ENCODE data around the gene ADGRF5.
"Not testable (repeated sequence)": the region's sequence is repeated elsewhere in the genome, so short reads cannot be mapped to it uniquely, and the experiment has no call there.

Gene ADGRF5

GRCh38 chr6:46888578-46888977 is 33.2 kb downstream of the ADGRF5 start:
- Histone ChIP-seq H3K27me3 (replicated peaks; ENCODE audit: control insufficient read depth, insufficient read depth, low read length) (peaks cover 11% of the 10 kb centered on the region), H3K4me3 (ENCODE audit: low read length) (no peak overlapping the region), H3K9me3 (ENCODE audit: control insufficient read depth, low read length) (no peaks in the 10 kb centered on the region), H3K4me1 (ENCODE audit: control insufficient read depth, insufficient read depth, low read length) (no peaks in the 10 kb centered on the region), H3K36me3 (ENCODE audit: control insufficient read depth, insufficient read depth, low read length, severe bottlenecking) (no peaks in the 10 kb centered on the region), H3K9ac (ENCODE audit: low read length) (no peak overlapping the region)
- no peak for DNase-seq (ENCODE audit: low read depth)

- no peak overlapping the region for H3K9ac ChIP-seq (ENCODE audit: low read length)
- H3K36me3 ChIP-seq (ENCODE audit: control insufficient read depth, insufficient read depth, low read length, severe bottlenecking): no peaks in the 10 kb centered on the region
- H3K27me3 ChIP-seq (replicated peaks; ENCODE audit: control insufficient read depth, insufficient read depth, low read length): peaks cover 14% of the 10 kb centered on the region
- no peaks in the 10 kb centered on the region for H3K4me1 ChIP-seq (ENCODE audit: control insufficient read depth, insufficient read depth, low read length)
- DNase-seq (ENCODE audit: low read depth): no peak
- H3K4me3 ChIP-seq (ENCODE audit: low read length): no peak overlapping the region
- H3K9me3 ChIP-seq (ENCODE audit: control insufficient read depth, low read length): no peaks in the 10 kb centered on the region
Measured at GRCh38 chr6:46888031-46888430, 33.7 kb downstream of the ADGRF5 start.

GRCh38 chr6:46882645-46883044 is 39.1 kb downstream of the ADGRF5 start:
- H3K9ac ChIP-seq (ENCODE audit: low read length): no peak overlapping the region
- no peaks in the 10 kb centered on the region for H3K9me3 ChIP-seq (ENCODE audit: control insufficient read depth, low read length)
- no peak overlapping the region for H3K4me3 ChIP-seq (ENCODE audit: low read length)
- no peaks in the 10 kb centered on the region for H3K36me3 ChIP-seq (ENCODE audit: control insufficient read depth, insufficient read depth, low read length, severe bottlenecking)
- peaks cover 38% of the 10 kb centered on the region for H3K27me3 ChIP-seq (replicated peaks; ENCODE audit: control insufficient read depth, insufficient read depth, low read length)
- H3K4me1 ChIP-seq (ENCODE audit: control insufficient read depth, insufficient read depth, low read length): no peaks in the 10 kb centered on the region
- no peak for DNase-seq (ENCODE audit: low read depth)

- Histone ChIP-seq H3K4me1 (ENCODE audit: control insufficient read depth, insufficient read depth, low read length) (no peaks in the 10 kb centered on the region), H3K9ac (ENCODE audit: low read length) (no peak overlapping the region), H3K9me3 (ENCODE audit: control insufficient read depth, low read length) (no peaks in the 10 kb centered on the region), H3K4me3 (ENCODE audit: low read length) (no peak overlapping the region), H3K27me3 (replicated peaks; ENCODE audit: control insufficient read depth, insufficient read depth, low read length) (peaks cover 39% of the 10 kb centered on the region), H3K36me3 (ENCODE audit: control insufficient read depth, insufficient read depth, low read length, severe bottlenecking) (no peaks in the 10 kb centered on the region)
- DNase-seq (ENCODE audit: low read depth): no peak
Measured at GRCh38 chr6:46879003-46879402, 42.7 kb downstream of the ADGRF5 start.

- no peaks in the 10 kb centered on the region for H3K9me3 ChIP-seq (ENCODE audit: control insufficient read depth, low read length)
- no peaks in the 10 kb centered on the region for H3K36me3 ChIP-seq (ENCODE audit: control insufficient read depth, insufficient read depth, low read length, severe bottlenecking)
- peaks cover 36% of the 10 kb centered on the region for H3K27me3 ChIP-seq (replicated peaks; ENCODE audit: control insufficient read depth, insufficient read depth, low read length)
- H3K4me3 ChIP-seq (ENCODE audit: low read length): no peak overlapping the region
- DNase-seq (ENCODE audit: low read depth): no peak
- no peak overlapping the region for H3K9ac ChIP-seq (ENCODE audit: low read length)
- no peaks in the 10 kb centered on the region for H3K4me1 ChIP-seq (ENCODE audit: control insufficient read depth, insufficient read depth, low read length)
Measured at GRCh38 chr6:46876126-46876525, 45.6 kb downstream of the ADGRF5 start.

- no peak for DNase-seq (ENCODE audit: low read depth)
- H3K4me3 ChIP-seq (ENCODE audit: low read length): no peak overlapping the region
- H3K9ac ChIP-seq (ENCODE audit: low read length): no peak overlapping the region
- no peaks in the 10 kb centered on the region for H3K36me3 ChIP-seq (ENCODE audit: control insufficient read depth, insufficient read depth, low read length, severe bottlenecking)
- no peaks in the 10 kb centered on the region for H3K4me1 ChIP-seq (ENCODE audit: control insufficient read depth, insufficient read depth, low read length)
- H3K9me3 ChIP-seq (ENCODE audit: control insufficient read depth, low read length): no peaks in the 10 kb centered on the region
- peaks cover 24% of the 10 kb centered on the region for H3K27me3 ChIP-seq (replicated peaks; ENCODE audit: control insufficient read depth, insufficient read depth, low read length)
Measured at GRCh38 chr6:46867411-46867810, 54.3 kb downstream of the ADGRF5 start.

- Histone ChIP-seq H3K9me3 (ENCODE audit: control insufficient read depth, low read length) (no peaks in the 10 kb centered on the region), H3K4me1 (ENCODE audit: control insufficient read depth, insufficient read depth, low read length) (no peaks in the 10 kb centered on the region), H3K9ac (ENCODE audit: low read length) (no peak overlapping the region), H3K27me3 (replicated peaks; ENCODE audit: control insufficient read depth, insufficient read depth, low read length) (peaks cover 38% of the 10 kb centered on the region), H3K36me3 (ENCODE audit: control insufficient read depth, insufficient read depth, low read length, severe bottlenecking) (no peaks in the 10 kb centered on the region), H3K4me3 (ENCODE audit: low read length) (no peak overlapping the region)
- DNase-seq (ENCODE audit: low read depth): no peak
Measured at GRCh38 chr6:46865221-46865620, 56.5 kb downstream of the ADGRF5 start.

- H3K36me3 ChIP-seq (ENCODE audit: control insufficient read depth, insufficient read depth, low read length, severe bottlenecking): no peaks in the 10 kb centered on the region
- H3K9ac ChIP-seq (ENCODE audit: low read length): no peak overlapping the region
- H3K27me3 ChIP-seq (replicated peaks; ENCODE audit: control insufficient read depth, insufficient read depth, low read length): peaks cover 38% of the 10 kb centered on the region
- H3K4me3 ChIP-seq (ENCODE audit: low read length): no peak overlapping the region
- no peaks in the 10 kb centered on the region for H3K4me1 ChIP-seq (ENCODE audit: control insufficient read depth, insufficient read depth, low read length)
- no peaks in the 10 kb centered on the region for H3K9me3 ChIP-seq (ENCODE audit: control insufficient read depth, low read length)
- no peak for DNase-seq (ENCODE audit: low read depth)
Measured at GRCh38 chr6:46863791-46864190, 57.9 kb downstream of the ADGRF5 start.

GRCh38 chr6:46862381-46862780 is 59.4 kb downstream of the ADGRF5 start:
- H3K36me3 ChIP-seq (ENCODE audit: control insufficient read depth, insufficient read depth, low read length, severe bottlenecking): no peaks in the 10 kb centered on the region
- no peaks in the 10 kb centered on the region for H3K4me1 ChIP-seq (ENCODE audit: control insufficient read depth, insufficient read depth, low read length)
- no peak overlapping the region for H3K9ac ChIP-seq (ENCODE audit: low read length)
- peaks cover 38% of the 10 kb centered on the region for H3K27me3 ChIP-seq (replicated peaks; ENCODE audit: control insufficient read depth, insufficient read depth, low read length)
- no peaks in the 10 kb centered on the region for H3K9me3 ChIP-seq (ENCODE audit: control insufficient read depth, low read length)
- DNase-seq (ENCODE audit: low read depth): no peak
- H3K4me3 ChIP-seq (ENCODE audit: low read length): no peak overlapping the region

GRCh38 chr6:46855966-46856365 is 65.8 kb downstream of the ADGRF5 start:
- H3K4me1 ChIP-seq (ENCODE audit: control insufficient read depth, insufficient read depth, low read length): peaks cover 11% of the 10 kb centered on the region
- not testable (repeated sequence) for H3K27me3 ChIP-seq (replicated peaks; ENCODE audit: control insufficient read depth, insufficient read depth, low read length); H3K9ac ChIP-seq (ENCODE audit: low read length); H3K36me3 ChIP-seq (ENCODE audit: control insufficient read depth, insufficient read depth, low read length, severe bottlenecking); H3K9me3 ChIP-seq (ENCODE audit: control insufficient read depth, low read length); H3K4me3 ChIP-seq (ENCODE audit: low read length)
- DNase-seq (ENCODE audit: low read depth): peak; percentile 61

GRCh38 chr6:46851576-46851975 is 70.2 kb downstream of the ADGRF5 start:
- not testable (repeated sequence) for H3K9ac ChIP-seq (ENCODE audit: low read length); H3K9me3 ChIP-seq (ENCODE audit: control insufficient read depth, low read length); DNase-seq (ENCODE audit: low read depth); H3K27me3 ChIP-seq (replicated peaks; ENCODE audit: control insufficient read depth, insufficient read depth, low read length); H3K36me3 ChIP-seq (ENCODE audit: control insufficient read depth, insufficient read depth, low read length, severe bottlenecking); H3K4me3 ChIP-seq (ENCODE audit: low read length)
- peaks cover 13% of the 10 kb centered on the region for H3K4me1 ChIP-seq (ENCODE audit: control insufficient read depth, insufficient read depth, low read length)

- Histone ChIP-seq H3K9ac (ENCODE audit: low read length) (no peak overlapping the region), H3K27me3 (replicated peaks; ENCODE audit: control insufficient read depth, insufficient read depth, low read length) (no peaks in the 10 kb centered on the region), H3K4me3 (ENCODE audit: low read length) (no peak overlapping the region), H3K4me1 (ENCODE audit: control insufficient read depth, insufficient read depth, low read length) (peaks cover 13% of the 10 kb centered on the region), H3K36me3 (ENCODE audit: control insufficient read depth, insufficient read depth, low read length, severe bottlenecking) (no peaks in the 10 kb centered on the region), H3K9me3 (ENCODE audit: control insufficient read depth, low read length) (no peaks in the 10 kb centered on the region)
- no peak for DNase-seq (ENCODE audit: low read depth)
Measured at GRCh38 chr6:46850792-46851191, 70.9 kb downstream of the ADGRF5 start.

Measured in adipocyte (in vitro differentiated cells).